HPDE6-E6E7 (cell line): ENCODE measurements around the gene C1QL4.
"Not testable (repeated sequence)": the region's sequence is repeated elsewhere in the genome, so short reads cannot be mapped to it uniquely, and the experiment has no call there.

ENCODE experiments used
- DNase-seq: peaks from one replicate; pipeline ENCODE4 v3.0.0; 2011; ENCODE audit warnings: missing footprints; ENCODE audit errors: extremely low spot score

The C1QL4 gene

GRCh38 chr12:49336645-49337584, at the start of gene C1QL4:
Gene C1QL4 (minus strand): TSS chr12:49337188. CDS start chr12:49336477, 711 bp downstream.
- DNase-seq = no peak

- not testable (repeated sequence) for DNase-seq
Observed at GRCh38 chr12:49380184-49380583, 43.2 kb upstream of the C1QL4 start.

GRCh38 chr12:49377386-49377785, 40.4 kb upstream of the C1QL4 start:
- DNase-seq = no peak

GRCh38 chr12:49375406-49375805, 38.4 kb upstream of the C1QL4 start:
- DNase-seq = no peak

- DNase-seq = no peak
Observed at GRCh38 chr12:49370539-49370938, 33.6 kb upstream of the C1QL4 start.

GRCh38 chr12:49369411-49370145, 32.6 kb upstream of the C1QL4 start:
- DNase-seq = no peak

GRCh38 chr12:49368240-49368600, 31.2 kb upstream of the C1QL4 start:
- DNase-seq = no peak

GRCh38 chr12:49367381-49368239, 30.6 kb upstream of the C1QL4 start, which contains the start of gene SPATS2:
Gene SPATS2 (plus strand): TSS chr12:49367462. CDS start chr12:49461013, 93,551 bp downstream.
- no peak for DNase-seq

GRCh38 chr12:49366652-49367380, 29.8 kb upstream of the C1QL4 start:
- peak; percentile 89 for DNase-seq

- DNase-seq = no peak
Observed at GRCh38 chr12:49366096-49366651, 29.2 kb upstream of the C1QL4 start.

- no peak for DNase-seq
Observed at GRCh38 chr12:49365542-49365941, 28.6 kb upstream of the C1QL4 start.

- no peak for DNase-seq
Observed at GRCh38 chr12:49364989-49365388, 28.0 kb upstream of the C1QL4 start.

GRCh38 chr12:49362077-49362476, 25.1 kb upstream of the C1QL4 start:
- no peak for DNase-seq

- no peak for DNase-seq
Observed at GRCh38 chr12:49359671-49360070, 22.7 kb upstream of the C1QL4 start.

GRCh38 chr12:49358483-49359141, 21.6 kb upstream of the C1QL4 start:
- DNase-seq = no peak

GRCh38 chr12:49357103-49357678, 20.2 kb upstream of the C1QL4 start:
- no peak for DNase-seq

GRCh38 chr12:49355913-49356312, 18.9 kb upstream of the C1QL4 start:
- no peak for DNase-seq

GRCh38 chr12:49352351-49352750, 15.4 kb upstream of the C1QL4 start:
- no peak for DNase-seq

GRCh38 chr12:49349266-49349665, 12.3 kb upstream of the C1QL4 start:
- no peak for DNase-seq

GRCh38 chr12:49348781-49349180, 11.8 kb upstream of the C1QL4 start:
- no peak for DNase-seq
